Measurements from ENCODE around the gene ACOT7. TPM values are rescaled to one million over a fixed set of nuclear protein-coding genes. Genes with fewer than 3 reads are reported as not detected.

ACOT7 gene
- total RNA-seq, 1 experiment from 2014 or later: 70.2 TPM

DNA sequence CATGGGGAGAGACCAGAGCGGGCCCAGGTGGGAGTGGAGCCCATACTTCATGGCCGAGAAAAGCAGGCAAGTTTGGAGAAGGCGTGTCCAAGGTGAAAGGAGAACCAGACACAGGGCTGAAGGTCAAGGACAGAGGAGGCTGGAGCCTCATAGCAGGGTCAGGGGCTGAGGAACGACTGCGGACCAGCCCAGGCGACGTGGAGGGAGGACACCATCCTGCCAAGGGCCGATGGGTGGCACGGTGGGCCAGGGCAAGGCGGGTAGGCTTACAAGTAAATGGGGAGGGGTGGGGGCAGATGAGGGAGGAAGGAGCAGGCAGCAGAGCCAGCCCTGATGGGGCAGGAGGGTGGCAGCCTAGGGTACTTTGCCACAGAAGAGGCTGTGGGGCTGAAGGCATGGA lies 114.5 kb downstream of the ACOT7 start:
- no peaks in the 10 kb centered on the region for H3K9me2 ChIP-seq (ENCODE audit: insufficient read depth)
- H3K4me3 ChIP-seq: no peak overlapping the region
- no peaks in the 10 kb centered on the region for H3K36me3 ChIP-seq (ENCODE audit: low read depth)
- TF ChIP-seq, protein P1, sequence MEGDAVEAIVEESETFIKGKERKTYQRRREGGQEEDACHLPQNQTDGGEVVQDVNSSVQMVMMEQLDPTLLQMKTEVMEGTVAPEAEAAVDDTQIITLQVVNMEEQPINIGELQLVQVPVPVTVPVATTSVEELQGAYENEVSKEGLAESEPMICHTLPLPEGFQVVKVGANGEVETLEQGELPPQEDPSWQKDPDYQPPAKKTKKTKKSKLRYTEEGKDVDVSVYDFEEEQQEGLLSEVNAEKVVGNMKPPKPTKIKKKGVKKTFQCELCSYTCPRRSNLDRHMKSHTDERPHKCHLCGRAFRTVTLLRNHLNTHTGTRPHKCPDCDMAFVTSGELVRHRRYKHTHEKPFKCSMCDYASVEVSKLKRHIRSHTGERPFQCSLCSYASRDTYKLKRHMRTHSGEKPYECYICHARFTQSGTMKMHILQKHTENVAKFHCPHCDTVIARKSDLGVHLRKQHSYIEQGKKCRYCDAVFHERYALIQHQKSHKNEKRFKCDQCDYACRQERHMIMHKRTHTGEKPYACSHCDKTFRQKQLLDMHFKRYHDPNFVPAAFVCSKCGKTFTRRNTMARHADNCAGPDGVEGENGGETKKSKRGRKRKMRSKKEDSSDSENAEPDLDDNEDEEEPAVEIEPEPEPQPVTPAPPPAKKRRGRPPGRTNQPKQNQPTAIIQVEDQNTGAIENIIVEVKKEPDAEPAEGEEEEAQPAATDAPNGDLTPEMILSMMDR (conservative IDR thresholded peaks at IDR 0.05): no peak
- H3K4me1 ChIP-seq (replicated peaks; ENCODE audit: insufficient read depth): no peaks in the 10 kb centered on the region
- no peaks in the 10 kb centered on the region for H4K20me1 ChIP-seq (ENCODE audit: insufficient read depth)
- H3K27ac ChIP-seq: no peak overlapping the region
- no peaks in the 10 kb centered on the region for H3K9me3 ChIP-seq (ENCODE audit: insufficient read depth, low read depth)
- no TSS peak for BruUV-seq (replicated peaks)
- CTCF ChIA-PET: no interaction called here
- H3K4me2 ChIP-seq: no peak overlapping the region
- no peaks in the 10 kb centered on the region for H3K79me2 ChIP-seq (ENCODE audit: low read depth)
- no peaks in the 10 kb centered on the region for H3F3A ChIP-seq (ENCODE audit: insufficient read depth, low read depth)
- DNase-seq: no peak
- POLR2A ChIA-PET (ENCODE audit: unreplicated experiment): no interaction called here
- no peak overlapping the region for H2AFZ ChIP-seq
- intact Hi-C loops (cut with micrococcal nuclease; ENCODE audit: unreplicated experiment): no loop called here
- no peaks in the 10 kb centered on the region for H3K27me3 ChIP-seq (ENCODE audit: insufficient read depth, low read depth)

DNA sequence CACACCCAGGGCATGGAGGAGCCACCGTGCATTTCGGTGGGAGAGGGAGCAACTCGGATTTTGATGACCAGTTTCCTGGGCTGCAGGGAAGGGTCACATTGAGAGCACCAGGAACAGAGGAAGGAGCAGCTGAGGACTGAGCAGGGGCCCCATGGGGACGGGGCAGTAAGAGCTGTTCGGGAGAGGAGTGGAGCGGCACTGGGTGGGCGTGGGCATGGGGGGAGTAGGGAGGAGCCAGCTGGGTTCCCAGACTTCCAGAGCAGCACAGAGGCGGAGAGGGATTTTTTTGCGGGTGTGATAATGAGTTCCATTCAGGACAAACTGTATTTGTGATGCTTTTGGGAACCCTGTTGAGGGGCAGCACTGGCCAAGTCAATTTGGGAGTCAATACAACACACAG lies 115.3 kb downstream of the ACOT7 start:
- CTCF ChIA-PET: no interaction called here
- no peak overlapping the region for H3K4me2 ChIP-seq

DNA sequence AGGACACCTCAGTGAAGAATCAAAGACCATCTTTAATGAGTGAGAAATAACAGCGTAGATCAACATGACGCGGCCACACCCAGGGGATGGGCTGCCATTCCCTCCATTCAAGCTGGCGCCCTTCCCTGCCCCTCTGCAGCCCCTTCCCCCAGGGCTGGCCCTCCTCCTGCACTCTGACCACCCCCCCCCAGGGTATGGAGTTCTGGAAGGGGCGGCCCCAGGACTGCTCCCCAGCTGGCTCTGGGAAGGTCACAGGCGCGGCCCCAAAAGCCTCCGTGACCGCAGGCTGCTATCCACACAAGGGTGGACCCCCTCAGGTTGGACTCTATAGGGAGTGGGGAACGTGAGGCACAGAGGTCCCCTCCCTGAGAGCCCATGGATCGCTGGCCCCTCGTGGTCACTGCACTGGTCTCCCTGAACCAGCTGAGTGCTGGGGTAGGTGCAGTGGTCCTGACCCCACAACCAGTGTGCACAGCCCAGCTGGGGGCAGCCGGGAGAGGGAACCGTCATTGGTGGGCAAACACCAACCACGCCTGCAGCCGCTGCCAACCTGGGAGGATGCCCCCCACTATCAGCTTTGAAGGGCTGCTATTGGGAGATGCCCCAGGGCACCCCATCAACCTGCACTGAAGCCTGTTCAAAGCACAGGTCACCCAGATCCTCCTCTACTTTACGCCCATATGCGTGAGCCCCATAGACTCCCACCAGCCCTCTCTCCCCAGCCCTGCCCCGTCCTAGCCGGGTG lies 116.6 kb downstream of the ACOT7 start:
- no peak overlapping the region for H3K4me3 ChIP-seq
- DNase-seq: no peak
- no peaks in the 10 kb centered on the region for H3K9me2 ChIP-seq (ENCODE audit: insufficient read depth)
- ChIA-PET CTCF (no interaction called here), POLR2A (ENCODE audit: unreplicated experiment) (no interaction called here)
- H4K20me1 ChIP-seq (ENCODE audit: insufficient read depth): no peaks in the 10 kb centered on the region
- no peak overlapping the region for H3K4me2 ChIP-seq
- H2AFZ ChIP-seq: no peak overlapping the region
- intact Hi-C loops (cut with micrococcal nuclease; ENCODE audit: unreplicated experiment): no loop called here
- no peaks in the 10 kb centered on the region for H3F3A ChIP-seq (ENCODE audit: insufficient read depth, low read depth)
- H3K27ac ChIP-seq: no peak overlapping the region
- no peaks in the 10 kb centered on the region for H3K27me3 ChIP-seq (ENCODE audit: insufficient read depth, low read depth)
- no TSS peak for BruUV-seq (replicated peaks)
- no peaks in the 10 kb centered on the region for H3K4me1 ChIP-seq (replicated peaks; ENCODE audit: insufficient read depth)
- TF ChIP-seq, protein P1 (conservative IDR thresholded peaks at IDR 0.05): no peak
- no peak for TF ChIP-seq EZH2 (IDR thresholded peaks at IDR 0.05; ENCODE audit: low read depth)
- H3K79me2 ChIP-seq (ENCODE audit: low read depth): no peaks in the 10 kb centered on the region
- H3K9me3 ChIP-seq (ENCODE audit: insufficient read depth, low read depth): no peaks in the 10 kb centered on the region
- H3K36me3 ChIP-seq (ENCODE audit: low read depth): no peaks in the 10 kb centered on the region

More for the DNA sequence above, 115.3 kb downstream of the ACOT7 start:
- TF ChIP-seq EZH2 (IDR thresholded peaks at IDR 0.05; ENCODE audit: low read depth): no peak
- TF ChIP-seq, protein P1 (conservative IDR thresholded peaks at IDR 0.05): no peak
- no TSS peak for BruUV-seq (replicated peaks)
- intact Hi-C loops (cut with micrococcal nuclease; ENCODE audit: unreplicated experiment): no loop called here
- H3F3A ChIP-seq (ENCODE audit: insufficient read depth, low read depth): no peaks in the 10 kb centered on the region
- no peaks in the 10 kb centered on the region for H3K36me3 ChIP-seq (ENCODE audit: low read depth)
- no peak for DNase-seq
- no peak overlapping the region for H2AFZ ChIP-seq
- no peaks in the 10 kb centered on the region for H4K20me1 ChIP-seq (ENCODE audit: insufficient read depth)
- no peaks in the 10 kb centered on the region for H3K27me3 ChIP-seq (ENCODE audit: insufficient read depth, low read depth)
- no peaks in the 10 kb centered on the region for H3K4me1 ChIP-seq (replicated peaks; ENCODE audit: insufficient read depth)
- H3K79me2 ChIP-seq (ENCODE audit: low read depth): no peaks in the 10 kb centered on the region
- no peak overlapping the region for H3K4me3 ChIP-seq
- POLR2A ChIA-PET (ENCODE audit: unreplicated experiment): no interaction called here
- H3K9me3 ChIP-seq (ENCODE audit: insufficient read depth, low read depth): no peaks in the 10 kb centered on the region
- no peaks in the 10 kb centered on the region for H3K9me2 ChIP-seq (ENCODE audit: insufficient read depth)
- no peak overlapping the region for H3K27ac ChIP-seq
